ENCODE results near the gene PHAF1.

PHAF1 gene

DNA sequence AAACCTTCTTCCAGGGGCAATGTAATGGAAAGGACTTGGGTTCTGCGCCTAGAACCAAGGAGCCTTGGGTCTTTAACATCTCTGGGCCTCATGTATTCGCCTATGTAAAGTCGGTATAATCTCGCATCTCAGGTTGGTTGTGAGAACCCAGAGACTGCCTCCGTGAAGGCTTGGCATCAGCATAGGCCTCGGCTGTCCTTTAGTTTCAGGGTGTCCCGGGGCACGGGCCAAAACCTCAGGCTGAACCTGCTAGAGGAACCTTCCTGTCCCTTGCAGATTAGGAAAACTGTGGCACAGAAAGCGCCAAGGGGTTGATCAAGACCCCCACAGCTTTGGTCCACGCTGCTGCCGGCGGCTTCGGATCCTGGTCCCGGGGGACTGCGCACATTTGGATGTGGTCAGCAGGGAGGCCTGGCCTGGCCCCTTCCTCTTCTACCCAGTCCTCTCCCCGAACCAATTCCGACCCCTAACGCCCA lies 772 bp upstream of the PHAF1 start:
- TF ChIP-seq, protein P1, sequence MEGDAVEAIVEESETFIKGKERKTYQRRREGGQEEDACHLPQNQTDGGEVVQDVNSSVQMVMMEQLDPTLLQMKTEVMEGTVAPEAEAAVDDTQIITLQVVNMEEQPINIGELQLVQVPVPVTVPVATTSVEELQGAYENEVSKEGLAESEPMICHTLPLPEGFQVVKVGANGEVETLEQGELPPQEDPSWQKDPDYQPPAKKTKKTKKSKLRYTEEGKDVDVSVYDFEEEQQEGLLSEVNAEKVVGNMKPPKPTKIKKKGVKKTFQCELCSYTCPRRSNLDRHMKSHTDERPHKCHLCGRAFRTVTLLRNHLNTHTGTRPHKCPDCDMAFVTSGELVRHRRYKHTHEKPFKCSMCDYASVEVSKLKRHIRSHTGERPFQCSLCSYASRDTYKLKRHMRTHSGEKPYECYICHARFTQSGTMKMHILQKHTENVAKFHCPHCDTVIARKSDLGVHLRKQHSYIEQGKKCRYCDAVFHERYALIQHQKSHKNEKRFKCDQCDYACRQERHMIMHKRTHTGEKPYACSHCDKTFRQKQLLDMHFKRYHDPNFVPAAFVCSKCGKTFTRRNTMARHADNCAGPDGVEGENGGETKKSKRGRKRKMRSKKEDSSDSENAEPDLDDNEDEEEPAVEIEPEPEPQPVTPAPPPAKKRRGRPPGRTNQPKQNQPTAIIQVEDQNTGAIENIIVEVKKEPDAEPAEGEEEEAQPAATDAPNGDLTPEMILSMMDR (IDR thresholded peaks at IDR 0.05; ENCODE audit: low read depth, low read length, missing control alignments), result no peak
- in situ Hi-C loops (cut with HindIII; ENCODE audit: low sequenced_read_pairs), result no loop called here
- DNase-seq (ENCODE audit: low read depth), result no peak
- H3K4me3 ChIP-seq (ENCODE audit: low read depth, low read length), result peak overlapping the region; percentile 97

DNA sequence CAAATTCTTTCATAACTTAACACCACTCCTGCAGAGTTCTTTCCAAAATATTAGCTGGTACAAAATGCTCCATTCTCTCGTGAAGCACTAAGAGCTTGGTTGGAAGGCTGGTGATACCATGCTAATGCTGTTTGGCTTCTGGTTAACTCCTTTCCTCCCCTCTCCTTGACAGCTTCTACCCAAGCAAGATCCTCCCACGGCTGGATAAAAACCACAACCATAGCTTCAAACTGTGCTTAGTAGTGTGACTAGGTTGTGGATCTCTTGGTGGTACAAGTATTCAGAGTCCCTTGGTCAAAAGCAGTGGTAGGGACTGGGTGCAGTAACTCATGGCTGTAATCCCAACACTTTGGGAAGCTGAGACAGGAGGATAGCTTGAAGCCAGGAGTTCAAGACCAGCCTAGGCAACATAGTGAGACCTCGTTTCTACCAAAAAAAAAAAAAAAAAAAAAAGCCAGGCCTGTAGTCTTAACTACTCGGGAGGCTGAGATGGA lies 2.3 kb downstream of the PHAF1 start:
- in situ Hi-C loops (cut with HindIII; ENCODE audit: low sequenced_read_pairs), result no loop called here
- DNase-seq (ENCODE audit: low read depth), result no peak
- no peak overlapping the region for H3K4me3 ChIP-seq (ENCODE audit: low read depth, low read length)
- TF ChIP-seq, protein P1 (IDR thresholded peaks at IDR 0.05; ENCODE audit: low read depth, low read length, missing control alignments), result no peak

DNA sequence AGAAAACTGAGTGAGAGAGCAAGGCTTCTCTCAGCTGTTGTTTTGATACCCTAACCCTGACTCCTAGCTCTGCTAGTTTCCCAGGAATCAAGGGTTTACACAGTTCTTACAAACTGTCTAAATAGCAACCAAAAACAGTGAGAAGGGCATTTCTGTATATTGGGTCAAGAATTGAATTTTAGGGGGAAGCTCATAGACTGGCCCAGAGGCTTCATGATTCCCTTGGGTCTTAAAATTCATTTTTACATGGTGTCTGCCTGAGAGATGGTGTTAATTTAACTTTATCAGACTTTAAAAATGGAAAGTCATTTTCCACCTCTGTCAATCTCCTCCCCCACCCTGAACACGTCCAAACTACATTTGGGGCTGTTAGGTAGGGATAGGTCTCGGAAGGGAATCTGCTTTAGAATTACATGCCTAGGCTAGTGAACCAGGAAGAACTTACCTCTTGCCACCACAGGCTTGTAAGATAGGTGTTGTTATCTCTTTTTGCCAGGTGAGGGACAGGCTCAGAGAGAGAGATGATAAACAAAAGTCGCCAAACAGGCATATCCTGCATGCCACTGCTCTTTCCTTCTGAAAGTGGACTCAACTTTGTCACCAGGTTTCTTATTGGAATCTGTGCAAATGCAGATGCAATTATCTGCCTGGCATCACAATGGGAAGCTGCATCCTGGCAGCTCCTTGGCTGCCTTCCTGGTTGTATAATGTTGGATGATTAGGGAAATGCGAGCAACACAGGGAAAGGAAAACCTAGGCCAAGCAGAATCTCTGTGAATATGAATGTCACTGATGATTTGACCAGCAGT lies 3.1 kb downstream of the PHAF1 start:
- no peak overlapping the region for H3K4me3 ChIP-seq (ENCODE audit: low read depth, low read length)
- TF ChIP-seq, protein P1 (IDR thresholded peaks at IDR 0.05; ENCODE audit: low read depth, low read length, missing control alignments), result no peak
- no peak for DNase-seq (ENCODE audit: low read depth)
- in situ Hi-C loops (cut with HindIII; ENCODE audit: low sequenced_read_pairs), result no loop called here

DNA sequence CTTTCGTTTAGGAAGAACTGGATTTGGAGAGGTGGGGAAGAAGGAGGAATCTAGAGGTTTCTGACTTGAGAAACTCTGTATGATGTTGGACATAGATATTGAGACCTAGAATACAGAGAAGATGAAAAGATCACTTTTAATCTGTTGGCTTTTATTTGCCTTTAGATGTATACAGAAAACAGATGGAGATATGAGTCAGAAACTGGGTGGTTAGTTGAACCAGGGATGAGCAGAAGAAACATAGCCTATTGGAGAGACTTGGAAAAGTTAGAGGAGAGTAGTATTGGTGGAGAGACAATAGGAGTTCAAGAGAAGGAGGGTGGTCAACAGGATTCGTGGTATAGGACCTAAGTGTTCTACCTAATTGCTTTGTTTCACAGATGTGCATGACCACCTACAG lies 5.1 kb downstream of the PHAF1 start:
- in situ Hi-C loops (cut with HindIII; ENCODE audit: low sequenced_read_pairs), result no loop called here
- DNase-seq (ENCODE audit: low read depth), result no peak
- no peak overlapping the region for H3K4me3 ChIP-seq (ENCODE audit: low read depth, low read length)
- TF ChIP-seq, protein P1 (IDR thresholded peaks at IDR 0.05; ENCODE audit: low read depth, low read length, missing control alignments), result no peak

DNA sequence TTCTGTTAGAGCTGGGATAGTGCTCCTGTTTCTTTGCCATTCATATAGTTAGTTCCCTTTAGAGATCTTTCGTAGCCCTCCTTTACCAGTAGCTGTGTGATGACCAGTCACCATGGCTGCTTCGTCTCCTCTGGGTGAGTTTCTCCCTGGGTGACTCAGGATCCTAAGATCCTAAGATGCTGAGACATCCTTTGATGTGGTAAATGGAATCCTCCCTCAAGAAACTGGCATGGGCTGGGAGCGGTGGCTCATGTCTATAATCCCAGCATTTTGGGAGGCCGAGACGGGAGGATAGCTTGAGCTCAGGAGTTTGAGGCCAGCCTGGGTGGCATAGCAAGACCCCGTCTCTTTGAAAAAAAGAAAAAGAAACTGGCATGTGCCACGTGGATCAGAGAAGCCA lies 5.9 kb downstream of the PHAF1 start:
- no peak overlapping the region for H3K4me3 ChIP-seq (ENCODE audit: low read depth, low read length)
- in situ Hi-C loops (cut with HindIII; ENCODE audit: low sequenced_read_pairs), result no loop called here
- TF ChIP-seq, protein P1 (IDR thresholded peaks at IDR 0.05; ENCODE audit: low read depth, low read length, missing control alignments), result no peak
- no peak for DNase-seq (ENCODE audit: low read depth)

DNA sequence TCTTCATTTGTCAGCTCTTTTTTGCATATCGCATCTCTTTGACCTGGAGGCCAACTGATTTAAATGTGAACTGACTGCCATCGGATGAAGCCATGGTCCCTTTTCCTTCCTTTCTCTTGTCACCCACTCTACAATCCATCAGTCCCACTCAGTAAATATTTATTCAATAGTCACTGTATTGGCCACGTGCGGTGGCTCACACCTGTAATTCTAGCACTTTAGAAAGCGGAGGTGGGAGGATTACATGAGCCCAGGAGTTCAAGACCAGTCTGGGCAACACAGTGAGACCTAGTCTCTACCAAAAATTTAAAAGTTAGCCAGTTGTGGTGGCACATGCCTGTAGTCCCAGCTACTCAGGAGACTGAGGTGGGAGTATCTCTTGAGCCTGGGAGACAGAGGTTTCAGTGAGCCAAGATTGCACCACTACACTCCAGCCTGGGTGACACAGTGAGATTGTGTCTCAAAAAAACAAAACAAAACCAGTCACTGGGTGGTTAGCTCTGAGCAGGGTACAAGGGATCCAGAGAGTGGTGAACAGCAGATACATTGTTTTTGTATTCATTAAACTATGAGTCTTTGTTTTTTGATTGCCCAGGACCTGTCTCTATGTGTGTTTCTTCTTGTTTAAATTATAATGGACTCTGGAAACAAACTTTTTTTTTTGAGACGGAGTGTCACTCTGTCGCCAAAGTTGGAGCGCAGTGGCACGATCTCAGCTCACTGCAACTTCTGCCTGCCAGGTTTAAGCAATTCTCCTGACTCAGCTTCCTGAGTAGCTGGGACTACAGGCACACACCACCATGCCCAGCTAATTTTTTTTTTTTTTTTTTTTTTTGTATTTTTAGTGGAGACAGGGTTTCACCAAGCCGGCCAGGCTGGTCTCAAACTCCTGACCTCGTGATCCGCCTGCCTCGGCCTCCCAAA lies 6.9 kb downstream of the PHAF1 start:
- TF ChIP-seq, protein P1 (IDR thresholded peaks at IDR 0.05; ENCODE audit: low read depth, low read length, missing control alignments), result no peak
- no peak for DNase-seq (ENCODE audit: low read depth)
- H3K4me3 ChIP-seq (ENCODE audit: low read depth, low read length), result no peak overlapping the region
- in situ Hi-C loops (cut with HindIII; ENCODE audit: low sequenced_read_pairs), result no loop called here

Data from astrocyte of the cerebellum (primary cell).